Mammary microvascular endothelial cell (primary cell): ENCODE results near the gene SMYD2. TPM values are rescaled to one million over a fixed set of nuclear protein-coding genes. Genes with fewer than 3 reads are reported as not detected.

Experiments used
- total RNA-seq: library from RNA; depleted of rRNA; stranded (reverse); fragments of >200 nt; gene quantifications from 2 replicates; pipeline ENCODE4 v1.2.3, GENCODE V29; 2015

The SMYD2 gene, protein sequence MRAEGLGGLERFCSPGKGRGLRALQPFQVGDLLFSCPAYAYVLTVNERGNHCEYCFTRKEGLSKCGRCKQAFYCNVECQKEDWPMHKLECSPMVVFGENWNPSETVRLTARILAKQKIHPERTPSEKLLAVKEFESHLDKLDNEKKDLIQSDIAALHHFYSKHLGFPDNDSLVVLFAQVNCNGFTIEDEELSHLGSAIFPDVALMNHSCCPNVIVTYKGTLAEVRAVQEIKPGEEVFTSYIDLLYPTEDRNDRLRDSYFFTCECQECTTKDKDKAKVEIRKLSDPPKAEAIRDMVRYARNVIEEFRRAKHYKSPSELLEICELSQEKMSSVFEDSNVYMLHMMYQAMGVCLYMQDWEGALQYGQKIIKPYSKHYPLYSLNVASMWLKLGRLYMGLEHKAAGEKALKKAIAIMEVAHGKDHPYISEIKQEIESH
- 54.2 and 55.3 TPM in 2 replicates for total RNA-seq

DNA sequence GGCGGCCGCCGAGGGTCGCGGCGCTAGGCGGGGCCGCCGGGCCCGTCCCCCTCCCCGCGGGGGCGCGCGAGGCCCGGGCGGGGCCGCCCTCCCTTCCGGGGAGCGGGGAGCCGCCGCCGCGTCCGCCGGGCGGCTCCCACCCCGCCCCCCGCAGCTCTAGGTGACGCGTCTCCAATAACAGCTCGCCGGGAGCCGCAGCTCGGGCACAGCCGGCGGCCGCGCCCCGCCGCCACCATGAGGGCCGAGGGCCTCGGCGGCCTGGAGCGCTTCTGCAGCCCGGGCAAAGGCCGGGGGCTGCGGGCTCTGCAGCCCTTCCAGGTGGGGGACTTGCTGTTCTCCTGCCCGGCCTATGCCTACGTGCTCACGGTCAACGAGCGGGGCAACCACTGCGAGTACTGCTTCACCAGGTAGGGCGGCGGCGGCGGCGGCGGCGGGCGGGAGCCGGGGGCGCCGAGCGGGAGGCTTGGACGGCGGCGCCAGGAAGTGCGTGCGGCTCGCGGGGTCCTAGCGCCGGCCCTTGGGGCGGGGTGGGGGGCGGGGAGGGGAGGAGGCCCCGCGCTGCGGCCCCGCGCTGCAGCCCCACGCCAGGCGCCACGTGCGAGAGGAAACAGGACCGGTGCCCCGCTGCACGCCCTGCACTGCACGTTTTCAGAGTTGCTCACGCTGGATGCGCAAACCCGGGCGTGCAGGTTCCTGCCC lies at the start of gene SMYD2:
Gene SMYD2, plus strand, starts transcription at position 139 of the 699 bp plus-strand sequence. Its CDS starts 96 bp downstream, at position 235.

